H9 (cell line): ENCODE measurements around the gene SELENBP1. TPM values are rescaled to one million over a fixed set of nuclear protein-coding genes. Genes with fewer than 3 reads are reported as not detected.

Experiments used
- DNase-seq: peaks from one replicate; pipeline ENCODE4 v3.0.0-alpha.2; 2017
- H2AFZ ChIP-seq: one replicate; pipeline ENCODE4 v1.6.1; 2013; ENCODE audit warnings: mild to moderate bottlenecking, low read length, control low read depth, moderate library complexity
- H2AK5ac ChIP-seq: 2 replicates; pipeline ENCODE4 v1.6.1; 2013; ENCODE audit warnings: low read length, control low read depth, mixed read lengths; ENCODE audit not compliant: insufficient read length
- H2BK120ac ChIP-seq: one replicate; pipeline ENCODE4 v1.6.1; 2013; ENCODE audit warnings: low read depth, mild to moderate bottlenecking, low read length, control low read depth, inconsistent platforms; ENCODE audit not compliant: poor library complexity, severe bottlenecking
- H2BK12ac ChIP-seq: 2 replicates; pipeline ENCODE4 v1.6.1; 2013; ENCODE audit warnings: low read length, control low read depth, mixed read lengths, low read depth; ENCODE audit not compliant: insufficient read length
- H2BK15ac ChIP-seq: 2 replicates; pipeline ENCODE4 v1.6.1; 2013; ENCODE audit warnings: low read depth, low read length, control low read depth
- H2BK20ac ChIP-seq: one replicate; pipeline ENCODE4 v1.6.1; 2013; ENCODE audit warnings: low read depth, mild to moderate bottlenecking, low read length, control low read depth, inconsistent platforms; ENCODE audit not compliant: poor library complexity, severe bottlenecking
- H2BK5ac ChIP-seq: 2 replicates; pipeline ENCODE4 v1.6.1; 2013; ENCODE audit warnings: low read length, control low read depth, mixed read lengths; ENCODE audit not compliant: insufficient read length
- H3K14ac ChIP-seq: 2 replicates; pipeline ENCODE4 v1.6.1; 2013; ENCODE audit warnings: low read length, control low read depth; ENCODE audit not compliant: insufficient read depth
- H3K18ac ChIP-seq: 2 replicates; pipeline ENCODE4 v1.6.1; 2013; ENCODE audit warnings: low read depth, mild to moderate bottlenecking, mixed read lengths, low read length, control low read depth; ENCODE audit not compliant: insufficient read length
- H3K23ac ChIP-seq: 2 replicates; pipeline ENCODE4 v1.6.1; 2013; ENCODE audit warnings: low read length, control low read depth, mixed read lengths, low read depth; ENCODE audit not compliant: insufficient read length
- H3K23me2 ChIP-seq: 2 replicates; pipeline ENCODE4 v1.6.1; 2013; ENCODE audit warnings: low read depth, mild to moderate bottlenecking, mixed read lengths, low read length, control low read depth; ENCODE audit not compliant: insufficient read length, poor library complexity, severe bottlenecking
- H3K27ac ChIP-seq: 2 replicates; pipeline ENCODE4 v1.5.1; 2013; ENCODE audit warnings: low read length, control low read depth, mixed read lengths, low read depth; ENCODE audit not compliant: insufficient read length
- H3K27me3 ChIP-seq: 2 replicates; pipeline ENCODE4 v1.6.1; 2013; ENCODE audit warnings: low read length, control low read depth, inconsistent platforms; ENCODE audit not compliant: insufficient read depth
- H3K4ac ChIP-seq: 2 replicates; pipeline ENCODE4 v1.6.1; 2013; ENCODE audit warnings: low read depth, mild to moderate bottlenecking, control low read depth, inconsistent platforms, low read length, moderate library complexity
- H3K4me1 ChIP-seq: 2 replicates; pipeline ENCODE4 v1.6.1; 2013; ENCODE audit warnings: low read length, control low read depth, inconsistent platforms; ENCODE audit not compliant: insufficient read depth
- H3K4me2 ChIP-seq: 2 replicates; pipeline ENCODE4 v1.6.1; 2013; ENCODE audit warnings: low read length, control low read depth, mixed read lengths; ENCODE audit not compliant: insufficient read length, insufficient read depth
- H3K56ac ChIP-seq: 2 replicates; pipeline ENCODE4 v1.6.1; 2013; ENCODE audit warnings: low read depth, mild to moderate bottlenecking, mixed read lengths, low read length, control low read depth; ENCODE audit not compliant: insufficient read length
- H3K79me1 ChIP-seq: 2 replicates; pipeline ENCODE4 v1.6.1; 2013; ENCODE audit warnings: low read depth, mild to moderate bottlenecking, moderate library complexity, low read length, control low read depth, inconsistent platforms; ENCODE audit not compliant: insufficient read depth, poor library complexity, severe bottlenecking
- H3K79me2 ChIP-seq: 2 replicates; pipeline ENCODE4 v1.6.1; 2013; ENCODE audit warnings: low read length, control low read depth, inconsistent platforms; ENCODE audit not compliant: insufficient read depth
- H3K9ac ChIP-seq: 2 replicates; pipeline ENCODE4 v1.6.1; 2013; ENCODE audit warnings: low read length, control low read depth, mixed read lengths; ENCODE audit not compliant: insufficient read length; ENCODE audit errors: extremely low read depth
- H3K9me3 ChIP-seq: one replicate; pipeline ENCODE4 v1.6.1; 2013; ENCODE audit warnings: low read depth, low read length, inconsistent platforms; ENCODE audit not compliant: control insufficient read depth
- H3T11ph ChIP-seq: one replicate; pipeline ENCODE4 v1.6.1; 2013; ENCODE audit warnings: mild to moderate bottlenecking, low read length, control low read depth, inconsistent platforms
- H4K20me1 ChIP-seq: one replicate; pipeline ENCODE4 v1.6.1; 2013; ENCODE audit not compliant: control insufficient read depth, insufficient read length, insufficient read depth
- H4K5ac ChIP-seq: 2 replicates; pipeline ENCODE4 v1.6.1; 2013; ENCODE audit warnings: low read depth, mild to moderate bottlenecking, mixed read lengths, low read length, control low read depth; ENCODE audit not compliant: insufficient read length
- H4K8ac ChIP-seq: replicated peaks from 2 replicates; pipeline ENCODE4 v1.6.1; 2013; ENCODE audit warnings: low read length, control low read depth, mixed read lengths, low read depth; ENCODE audit not compliant: insufficient read length
- H4K91ac ChIP-seq: 2 replicates; pipeline ENCODE4 v1.6.1; 2013; ENCODE audit warnings: low read depth, mild to moderate bottlenecking, moderate library complexity, mixed read lengths, low read length, control low read depth; ENCODE audit not compliant: insufficient read length
- H3K27ac Mint-ChIP-seq, 3 experiments: 2 replicates in 2 of 3; 3 replicates in 1 of 3; pipeline ENCODE4 v1.8.0; 2020 to 2021; ENCODE audit warnings: mixed read lengths in 3 of 3, mild to moderate bottlenecking in 1 of 3, moderate library complexity in 1 of 3
- H3K27me3 Mint-ChIP-seq: 2 replicates; pipeline ENCODE4 v1.8.0; 2021; ENCODE audit warnings: low read depth, mild to moderate bottlenecking, moderate library complexity, mixed read lengths
- H3K36me3 Mint-ChIP-seq, 3 experiments: 2 replicates in 2 of 3; 3 replicates in 1 of 3; pipeline ENCODE4 v1.8.0; 2020 to 2021; ENCODE audit warnings: low read depth in 3 of 3, mixed read lengths in 3 of 3; ENCODE audit not compliant: insufficient read depth in 1 of 3
- H3K4me1 Mint-ChIP-seq, 2 experiments: 2 replicates each; pipeline ENCODE4 v1.8.0; 2020; ENCODE audit warnings: mixed read lengths in 2 of 2
- H3K4me3 Mint-ChIP-seq, 2 experiments: 2 replicates in 1 of 2; 3 replicates in 1 of 2; pipeline ENCODE4 v1.8.0; 2020 to 2021; ENCODE audit warnings: mild to moderate bottlenecking in 2 of 2, mixed read lengths in 2 of 2, moderate library complexity in 1 of 2
- H3K9me3 Mint-ChIP-seq, 2 experiments: 2 replicates in 1 of 2; 3 replicates in 1 of 2; pipeline ENCODE4 v1.8.0; 2020; ENCODE audit warnings: mild to moderate bottlenecking in 2 of 2, mixed read lengths in 2 of 2, moderate library complexity in 1 of 2
- CTCF ChIP-seq: fragments of 200-600 bp; sonication (generic); conservative IDR thresholded peaks from 3 replicates; pipeline ENCODE4 v1.8.0; 2021; ENCODE audit warnings: antibody characterized with exemption, mild to moderate bottlenecking
- WGBS: extraction: QIAGEN DNeasy Blood & Tissue Kit; methylation state at CpG from one replicate; pipeline ENCODE4 v1.1.7; 2013; ENCODE audit warnings: missing lambda C conversion rate, low lambda C conversion rate, mixed read lengths; ENCODE audit not compliant: insufficient read length; ENCODE audit errors: extremely low coverage; 5-methylcytosine and 5-hydroxymethylcytosine counted together
- total RNA-seq: library from RNA; stranded (reverse); gene quantifications from 2 replicates; pipeline ENCODE4 v1.2.1, GENCODE V29; 2021

The SELENBP1 gene
- total RNA-seq, 1 experiment from 2014 or later: 14.2 TPM

GRCh38 chr1:151356696-151357095, 15.8 kb downstream of the SELENBP1 start:
- H3K27ac ChIP-seq: no peak overlapping the region
- H2BK20ac ChIP-seq: no peak overlapping the region
- no peak overlapping the region for H4K5ac ChIP-seq
- no peaks in the 10 kb centered on the region for H3K23me2 ChIP-seq
- no peak overlapping the region for H3K18ac ChIP-seq
- H3T11ph ChIP-seq: no peak overlapping the region
- Mint-ChIP-seq H3K9me3 (peaks cover 16 to 19% of the 10 kb centered on the region in 2 experiments), H3K4me1 (no peaks in the 10 kb centered on the region; a peak in 1 of 4 replicates), H3K36me3 (peaks cover 9 to 12% (median 10%) of the 10 kb centered on the region in 3 experiments), H3K4me3 (no peak overlapping the region), H3K27me3 (no peaks in the 10 kb centered on the region), H3K27ac (no peak overlapping the region)
- H3K27me3 ChIP-seq: no peaks in the 10 kb centered on the region
- H4K91ac ChIP-seq: no peak overlapping the region
- H3K14ac ChIP-seq: no peak overlapping the region
- no peak overlapping the region for H3K4ac ChIP-seq
- no peak overlapping the region for H3K56ac ChIP-seq
- no peaks in the 10 kb centered on the region for H3K4me1 ChIP-seq
- H3K9me3 ChIP-seq: no peaks in the 10 kb centered on the region
- no peak overlapping the region for H3K9ac ChIP-seq
- no peaks in the 10 kb centered on the region for H3K79me1 ChIP-seq
- no peak overlapping the region for H4K8ac ChIP-seq
- H3K79me2 ChIP-seq: no peaks in the 10 kb centered on the region
- no peak for TF ChIP-seq CTCF
- H2BK12ac ChIP-seq: no peak overlapping the region
- H2AK5ac ChIP-seq: no peak overlapping the region
- no peak overlapping the region for H2BK5ac ChIP-seq
- H2BK120ac ChIP-seq: no peak overlapping the region
- H3K4me2 ChIP-seq: no peak overlapping the region
- no peak overlapping the region for H2AFZ ChIP-seq
- no peaks in the 10 kb centered on the region for H4K20me1 ChIP-seq
- H2BK15ac ChIP-seq: no peak overlapping the region
- DNase-seq: no peak
- WGBS: no CpG with 5 or more reads among the region's 2 CpGs
- no peak overlapping the region for H3K23ac ChIP-seq
